A673 (cell line): Measurements from ENCODE around the gene LUZP2. TPM values are rescaled to one million over a fixed set of nuclear protein-coding genes. Genes with fewer than 3 reads are reported as not detected.

Source experiments
- BruUV-seq: library from RNA; stranded (reverse); fragments of 400-500 nt; replicated peaks from 2 replicates; lab custom pipeline; 2021; lab: Mats Ljungman, UMichigan
- CTCF ChIA-PET: fragments of 300-600 bp; sonication (Branson Sonifier 250); formaldehyde crosslinking; loops from one replicate; lab custom pipeline; 2022; ENCODE audit warnings: antibody characterized with exemption; lab: Charles Lee
- POLR2A ChIA-PET: fragments of 300-600 bp; sonication (Branson Sonifier 250); formaldehyde crosslinking; loops from one replicate; lab custom pipeline; 2022; ENCODE audit warnings: antibody characterized with exemption; ENCODE audit not compliant: low non-redundant PET; lab: Charles Lee
- DNase-seq: peaks from one replicate; pipeline ENCODE4 v3.0.0-alpha.2; 2015; ENCODE audit warnings: low spot score
- H3K27ac ChIP-seq: fragments of 200-600 bp; sonication (generic); 2 replicates; pipeline ENCODE4 v1.5.1; 2016; ENCODE audit warnings: mixed run types, low read depth, mild to moderate bottlenecking, mixed read lengths, antibody characterized with exemption, low read length; ENCODE audit not compliant: poor library complexity, severe bottlenecking
- H3K27me3 ChIP-seq: fragments of 200-600 bp; sonication (generic); replicated peaks from 2 replicates; pipeline ENCODE4 v1.6.1; 2017; ENCODE audit warnings: mixed run types, low read depth, mild to moderate bottlenecking, mixed read lengths, antibody characterized with exemption, low read length; ENCODE audit not compliant: insufficient read depth, poor library complexity
- H3K36me3 ChIP-seq: fragments of 200-600 bp; sonication (generic); 2 replicates; pipeline ENCODE4 v1.6.1; 2016; ENCODE audit warnings: mixed run types, mild to moderate bottlenecking, mixed read lengths, antibody characterized with exemption, low read length; ENCODE audit not compliant: insufficient read depth, poor library complexity, severe bottlenecking
- H3K4me1 ChIP-seq: fragments of 200-600 bp; sonication (generic); 2 replicates; pipeline ENCODE4 v1.6.1; 2017; ENCODE audit warnings: mixed run types, mild to moderate bottlenecking, mixed read lengths, antibody characterized with exemption, low read length; ENCODE audit not compliant: insufficient read depth, poor library complexity, severe bottlenecking
- H3K4me3 ChIP-seq: fragments of 200-600 bp; sonication (generic); 2 replicates; pipeline ENCODE4 v1.5.1; 2016; ENCODE audit warnings: low read depth, mixed run types, mild to moderate bottlenecking, mixed read lengths, low read length; ENCODE audit not compliant: poor library complexity, severe bottlenecking
- H3K9me3 ChIP-seq: fragments of 200-600 bp; sonication (generic); 2 replicates; pipeline ENCODE4 v1.6.1; 2016; ENCODE audit warnings: mixed run types, low read depth, mild to moderate bottlenecking, mixed read lengths, antibody characterized with exemption, low read length; ENCODE audit not compliant: poor library complexity, severe bottlenecking
- CTCF ChIP-seq: fragments of 300-800, 200-600 bp; sonication (generic); conservative IDR thresholded peaks from 2 replicates; pipeline ENCODE4 v1.5.1; 2017; ENCODE audit warnings: low read depth, mild to moderate bottlenecking, antibody characterized with exemption, low read length, moderate library complexity, mixed read lengths
- EZH2 ChIP-seq: fragments of 200-600 bp; sonication (generic); IDR thresholded peaks from 2 replicates; pipeline ENCODE4 v1.6.1; 2017; ENCODE audit warnings: borderline replicate concordance, low read depth, mild to moderate bottlenecking, mixed read lengths, antibody characterized with exemption, low read length; ENCODE audit not compliant: poor library complexity, severe bottlenecking
- intact Hi-C: fragments of 100-400 bp; cut with micrococcal nuclease; formaldehyde crosslinking; loops from one replicate; pipeline ENCODE4 v1.10.0; 2022; ENCODE audit not compliant: unreplicated experiment
- total RNA-seq: library from RNA; stranded (reverse); gene quantifications from 2 replicates; pipeline ENCODE4 v1.2.3, GENCODE V29; 2021

The LUZP2 gene
- total RNA-seq, 1 experiment from 2014 or later: 0.15 TPM

- intact Hi-C loops: no loop called here
- Histone ChIP-seq H3K4me3 (no peak overlapping the region), H3K4me1 (no peaks in the 10 kb centered on the region), H3K36me3 (no peaks in the 10 kb centered on the region), H3K27me3 (no peaks in the 10 kb centered on the region), H3K9me3 (no peaks in the 10 kb centered on the region), H3K27ac (no peak overlapping the region)
- ChIA-PET CTCF (no interaction called here), POLR2A (no interaction called here)
- no TSS peak for BruUV-seq
- TF ChIP-seq CTCF: no peak
- no peak for TF ChIP-seq EZH2
- no peak for DNase-seq
Observed at GRCh38 chr11:24651873-24652272, 155.0 kb downstream of the LUZP2 start.

- no TSS peak for BruUV-seq
- ChIA-PET CTCF (no interaction called here), POLR2A (no interaction called here)
- TF ChIP-seq EZH2: no peak
- Histone ChIP-seq H3K4me3 (no peak overlapping the region), H3K27ac (no peak overlapping the region), H3K9me3 (no peaks in the 10 kb centered on the region), H3K36me3 (no peaks in the 10 kb centered on the region), H3K27me3 (no peaks in the 10 kb centered on the region), H3K4me1 (no peaks in the 10 kb centered on the region)
- no peak for DNase-seq
- intact Hi-C loops: no loop called here
Observed at GRCh38 chr11:24653901-24654300, 157.0 kb downstream of the LUZP2 start.

- CTCF ChIA-PET: no interaction called here
Observed at GRCh38 chr11:24661331-24661730, 164.5 kb downstream of the LUZP2 start.

More at GRCh38 chr11:24661331-24661730, 164.5 kb downstream of the LUZP2 start:
- no peak for TF ChIP-seq EZH2
- no peak for TF ChIP-seq CTCF
- Histone ChIP-seq H3K4me3 (no peak overlapping the region), H3K4me1 (no peaks in the 10 kb centered on the region), H3K9me3 (no peaks in the 10 kb centered on the region), H3K27me3 (no peaks in the 10 kb centered on the region), H3K36me3 (no peaks in the 10 kb centered on the region), H3K27ac (no peak overlapping the region)
- no peak for DNase-seq
- intact Hi-C loops: no loop called here
- no TSS peak for BruUV-seq
- POLR2A ChIA-PET: no interaction called here
